ENCODE data around the gene KRT12.

- no peak for TF ChIP-seq CTCF (conservative IDR thresholded peaks at IDR 0.05; ENCODE audit: low read depth, low read length)
- no peak for TF ChIP-seq EZH2 (IDR thresholded peaks at IDR 0.05; ENCODE audit: borderline replicate concordance, low read depth, low read length, poor library complexity, severe bottlenecking)
These were observed 17.3 kb downstream of the KRT12 start for GRCh38 chr17:40849723-40850122.
